ENCODE measurements around the gene OXCT1.

GRCh38 chr5:41918105-41918504 lies 47.9 kb upstream of the OXCT1 start:
- TF ChIP-seq POLR2A (IDR thresholded peaks at IDR 0.05) (no peak), POLR2AphosphoS5 (IDR thresholded peaks at IDR 0.05) (no peak), CTCF (IDR thresholded peaks at IDR 0.05) (no peak)

All from prostate gland (tissue), 2 donors.